Measurements from ENCODE around the gene FAM180A.

FAM180A gene

DNA sequence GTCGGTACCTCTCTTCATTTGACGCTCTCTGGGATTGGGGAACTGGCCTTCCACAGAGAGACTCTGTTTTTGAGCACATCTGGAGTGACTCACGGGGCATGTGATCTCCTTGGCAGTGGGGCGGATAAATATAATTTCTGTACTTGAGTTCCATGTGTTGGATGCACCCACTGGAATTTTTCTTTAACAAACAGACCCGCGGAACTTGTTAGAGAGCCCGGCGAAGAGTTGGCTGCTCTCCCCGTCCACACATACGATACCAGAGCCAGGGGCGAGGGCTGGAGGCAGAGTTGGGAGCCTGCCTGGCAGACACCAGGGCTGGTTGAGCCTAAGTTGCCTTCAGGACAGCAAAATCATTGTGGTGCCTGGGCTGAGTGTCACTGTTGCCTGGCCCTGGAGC, at the start of gene FAM180A:
Gene FAM180A (minus strand): TSS at position 44 of the 400 bp plus-strand sequence. CDS start 233 bp downstream, outside the sequence.
- Histone ChIP-seq H3K4me3 (no peak within 1 kb of the TSS), H3K27me3 (no peaks in the 10 kb centered on the region), H3K36me3 (no peaks in the 10 kb centered on the region), H3K9me3 (no peaks in the 10 kb centered on the region), H3K4me1 (peaks cover 7% of the 10 kb centered on the region; the same call in 1 of the 2 replicates), H3K27ac (no peak within 1 kb of the TSS), H3K4me2 (no peak within 1 kb of the TSS), H4K20me1 (no peaks in the 10 kb centered on the region), H3K9ac (no peak within 1 kb of the TSS)
- TF ChIP-seq Cebpa-rat (IDR thresholded peaks at IDR 0.05), result no peak

DNA sequence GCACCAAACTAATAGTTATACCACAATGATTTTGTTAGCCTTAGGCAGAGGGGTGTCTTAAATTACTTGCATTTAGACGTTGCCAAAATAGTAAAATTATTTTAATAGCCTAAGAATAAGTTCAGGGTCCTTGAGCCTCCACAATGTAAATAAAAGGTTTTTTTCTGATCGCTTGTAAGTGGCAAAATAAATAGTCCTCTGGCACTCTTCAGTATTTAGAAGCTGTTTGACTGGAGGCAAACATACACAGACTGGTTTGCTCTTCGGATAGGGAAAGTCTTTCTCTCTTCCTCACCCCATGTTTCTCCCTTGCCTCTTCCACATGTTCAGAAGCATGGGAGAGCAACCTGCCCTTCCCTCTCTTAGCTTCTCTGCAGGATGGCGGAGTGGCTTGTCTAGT, 49.5 kb upstream of the FAM180A start:
- no peak for TF ChIP-seq Cebpa-rat (IDR thresholded peaks at IDR 0.05)
- no peaks in the 10 kb centered on the region for H3K27me3 ChIP-seq

DNA sequence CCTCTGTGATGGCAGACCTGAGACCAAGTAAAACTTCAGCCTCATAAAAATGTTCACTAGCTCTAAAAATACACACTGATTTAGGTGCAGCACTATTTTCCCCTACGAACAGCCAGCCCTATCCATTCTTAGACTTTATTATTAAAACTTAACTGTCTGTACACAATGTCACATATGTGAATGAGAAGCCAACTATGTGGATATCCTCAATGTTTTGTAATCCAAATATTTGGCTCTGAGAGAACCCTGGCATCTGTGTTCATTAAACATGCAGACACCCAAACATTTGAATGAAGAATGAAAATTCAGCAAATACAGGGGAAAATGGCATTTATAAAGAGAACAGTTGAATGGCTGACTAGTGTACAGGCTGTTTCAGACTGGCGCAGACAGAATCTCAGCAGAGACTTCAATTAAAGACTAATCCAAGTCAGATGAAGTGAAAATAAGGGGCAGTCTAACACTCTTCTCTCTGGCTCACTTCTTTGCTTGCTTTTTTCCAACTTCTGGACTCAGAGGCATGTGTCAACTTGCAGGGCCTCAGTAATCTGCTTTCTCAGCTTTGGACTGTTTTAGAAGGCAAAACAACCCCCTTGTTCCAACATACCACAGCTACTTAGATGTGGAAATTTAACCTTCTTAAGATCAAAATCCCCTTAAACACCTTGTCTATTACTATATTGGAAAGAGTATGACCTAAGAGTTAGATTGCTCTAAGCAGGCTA, 47.4 kb upstream of the FAM180A start:
- Histone ChIP-seq H3K4me3 (no peak overlapping the region), H3K27ac (no peak overlapping the region), H3K9ac (no peak overlapping the region), H3K27me3 (no peaks in the 10 kb centered on the region), H4K20me1 (no peaks in the 10 kb centered on the region), H3K9me3 (peaks cover 5% of the 10 kb centered on the region; the same call in 1 of the 2 replicates), H3K4me2 (no peak overlapping the region), H3K4me1 (no peaks in the 10 kb centered on the region), H3K36me3 (no peaks in the 10 kb centered on the region)
- TF ChIP-seq Cebpa-rat (IDR thresholded peaks at IDR 0.05), result no peak

More for the DNA sequence above, 49.5 kb upstream of the FAM180A start:
- Histone ChIP-seq H3K36me3 (no peaks in the 10 kb centered on the region), H3K4me3 (no peak overlapping the region), H3K4me1 (no peaks in the 10 kb centered on the region), H3K4me2 (no peak overlapping the region), H4K20me1 (no peaks in the 10 kb centered on the region), H3K9ac (no peak overlapping the region), H3K9me3 (peaks cover 5% of the 10 kb centered on the region; the same call in 1 of the 2 replicates), H3K27ac (no peak overlapping the region)

DNA sequence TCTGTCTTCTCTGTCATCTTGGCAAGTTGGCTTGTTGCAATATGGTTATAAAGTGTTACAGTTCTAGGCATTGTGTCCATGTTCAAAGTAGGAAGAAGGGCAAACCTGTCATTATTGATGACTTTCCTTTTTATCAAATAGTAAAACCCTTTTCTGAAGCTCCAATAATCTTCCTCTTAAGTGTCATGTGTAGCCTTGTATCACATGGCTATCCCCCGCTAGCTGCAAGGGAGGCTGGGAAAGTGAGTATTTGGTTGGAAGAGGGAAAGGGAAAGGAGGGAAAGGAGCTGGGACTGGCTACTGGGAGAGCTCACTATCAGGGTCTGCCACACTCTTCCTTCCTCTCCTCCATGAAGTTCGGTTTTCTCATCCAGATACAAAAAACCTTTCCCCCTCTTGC, 45.2 kb upstream of the FAM180A start:
- no peak overlapping the region for H3K9ac ChIP-seq
- no peak overlapping the region for H3K4me2 ChIP-seq
- no peaks in the 10 kb centered on the region for H3K4me1 ChIP-seq
- TF ChIP-seq Cebpa-rat (IDR thresholded peaks at IDR 0.05), result no peak
- no peak overlapping the region for H3K27ac ChIP-seq
- H3K9me3 ChIP-seq, result peaks cover 5% of the 10 kb centered on the region; the same call in 1 of the 2 replicates
- no peak overlapping the region for H3K4me3 ChIP-seq
- no peaks in the 10 kb centered on the region for H3K27me3 ChIP-seq
- H3K36me3 ChIP-seq, result no peaks in the 10 kb centered on the region
- no peaks in the 10 kb centered on the region for H4K20me1 ChIP-seq

DNA sequence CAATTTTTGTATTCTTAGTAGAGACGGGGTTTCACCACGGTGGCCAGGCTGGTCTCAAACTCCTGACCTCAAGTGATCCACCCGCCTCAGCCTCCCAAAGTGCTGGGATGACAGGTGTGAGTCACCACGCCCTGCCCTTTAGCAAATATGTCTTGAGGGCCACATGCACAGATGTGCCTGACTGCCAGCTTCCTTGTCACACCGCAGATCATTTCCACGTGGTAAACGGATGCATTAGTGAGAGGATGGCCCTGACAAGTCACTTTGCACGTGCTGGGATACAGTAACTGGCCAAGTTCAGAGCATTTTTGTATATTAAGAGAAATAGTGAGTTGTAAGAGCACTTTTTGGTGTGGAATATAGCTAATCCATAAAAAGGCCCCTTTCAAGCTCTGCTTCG, 44.3 kb upstream of the FAM180A start:
- Histone ChIP-seq H3K4me2 (no peak overlapping the region), H3K4me3 (no peak overlapping the region), H3K36me3 (no peaks in the 10 kb centered on the region), H3K27ac (no peak overlapping the region), H4K20me1 (no peaks in the 10 kb centered on the region), H3K9me3 (peaks cover 5% of the 10 kb centered on the region; the same call in 1 of the 2 replicates), H3K9ac (no peak overlapping the region), H3K4me1 (no peaks in the 10 kb centered on the region), H3K27me3 (no peaks in the 10 kb centered on the region)
- TF ChIP-seq Cebpa-rat (IDR thresholded peaks at IDR 0.05), result no peak

DNA sequence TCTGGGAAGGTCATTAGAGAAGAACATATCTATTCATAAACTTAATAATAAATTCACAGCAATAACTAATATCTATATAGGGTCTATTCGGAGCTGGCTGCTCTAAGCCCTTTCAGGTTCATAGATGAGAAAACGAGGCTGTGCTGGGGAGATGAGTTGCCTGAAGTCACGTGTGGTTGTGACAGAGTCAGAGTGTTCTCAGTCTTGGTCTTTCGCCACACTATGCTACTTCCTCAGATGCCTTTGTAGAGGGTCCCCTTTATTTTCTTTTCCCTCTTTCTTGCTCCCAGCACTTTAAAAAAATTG, 43.7 kb upstream of the FAM180A start:
- no peaks in the 10 kb centered on the region for H3K4me1 ChIP-seq
- H3K36me3 ChIP-seq, result no peaks in the 10 kb centered on the region
- H3K27me3 ChIP-seq, result no peaks in the 10 kb centered on the region
- H3K4me3 ChIP-seq, result no peak overlapping the region
- H3K9ac ChIP-seq, result no peak overlapping the region
- no peaks in the 10 kb centered on the region for H4K20me1 ChIP-seq
- H3K4me2 ChIP-seq, result no peak overlapping the region
- no peak for TF ChIP-seq Cebpa-rat (IDR thresholded peaks at IDR 0.05)
- H3K27ac ChIP-seq, result no peak overlapping the region
- peaks cover 5% of the 10 kb centered on the region; the same call in 1 of the 2 replicates for H3K9me3 ChIP-seq

DNA sequence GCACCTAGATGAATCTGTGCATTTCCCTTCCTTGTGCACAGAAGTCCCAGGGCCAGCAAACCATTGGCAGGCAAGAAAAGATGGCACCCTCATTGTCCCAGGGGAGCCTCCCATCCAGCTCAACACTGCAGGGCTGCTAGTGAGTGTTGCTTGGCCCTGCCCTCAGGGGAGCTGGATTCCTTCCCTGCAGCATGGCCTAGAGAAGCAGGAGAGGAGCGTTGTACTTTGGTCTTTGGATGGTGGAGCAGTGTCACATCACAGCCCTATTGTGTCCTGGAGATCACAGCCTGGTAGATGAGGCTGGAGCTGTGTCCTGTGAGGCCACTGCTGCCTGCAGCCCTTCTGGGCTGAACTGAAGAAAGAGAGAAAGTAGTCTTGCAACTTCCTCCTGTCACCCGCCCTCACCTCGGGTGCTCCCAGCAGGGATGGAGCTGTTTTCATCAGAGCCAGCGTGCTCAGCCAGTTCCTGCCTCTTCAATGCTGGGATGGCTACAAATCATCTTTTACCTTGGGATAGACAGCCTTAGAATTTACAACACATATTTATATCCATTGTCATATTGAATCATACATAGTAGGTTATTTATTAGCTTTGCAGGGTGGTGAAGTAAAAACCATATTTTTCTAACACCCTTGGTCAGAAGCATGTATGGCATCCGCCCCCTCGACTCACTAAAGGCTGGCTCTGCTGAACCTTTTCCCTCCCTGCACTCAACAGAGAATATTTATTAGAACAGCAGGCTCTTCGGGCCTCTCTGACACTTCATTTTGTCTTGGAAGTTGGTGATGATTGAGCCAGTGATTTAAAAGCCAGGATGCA, 43.1 kb upstream of the FAM180A start:
- H3K27ac ChIP-seq, result no peak overlapping the region

DNA sequence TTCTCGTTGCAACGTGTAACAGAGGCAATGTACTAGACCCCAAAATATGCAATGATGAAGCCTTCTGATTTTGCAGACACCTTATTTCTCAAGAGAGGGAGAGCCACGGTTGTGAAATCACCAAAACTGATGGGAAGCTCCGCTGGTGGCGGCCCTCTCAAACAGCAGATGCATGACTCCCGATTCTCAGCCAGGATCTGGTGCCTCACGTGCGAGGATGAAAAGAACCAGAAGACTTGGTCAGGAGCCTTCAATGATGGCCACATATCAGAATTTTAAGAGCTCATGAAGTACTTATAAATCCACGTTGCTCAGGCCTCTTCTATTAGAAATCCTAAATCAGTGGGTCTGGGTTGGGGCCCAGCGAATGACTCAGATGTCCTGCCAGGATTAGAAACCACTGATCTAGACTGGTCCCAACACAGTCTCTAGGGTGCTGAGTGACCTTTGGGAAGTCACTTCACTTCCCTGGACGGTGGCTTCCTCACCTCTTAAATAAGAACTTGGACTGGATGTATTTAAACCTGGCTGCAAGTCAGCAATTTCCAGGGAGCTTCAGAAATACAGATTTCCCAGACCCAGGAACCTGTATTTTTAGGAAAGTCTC, 41.9 kb upstream of the FAM180A start:
- Histone ChIP-seq H3K36me3 (no peaks in the 10 kb centered on the region), H3K9me3 (peaks cover 5% of the 10 kb centered on the region; the same call in 1 of the 2 replicates), H4K20me1 (no peaks in the 10 kb centered on the region), H3K9ac (no peak overlapping the region), H3K4me2 (no peak overlapping the region), H3K27me3 (no peaks in the 10 kb centered on the region), H3K4me1 (no peaks in the 10 kb centered on the region), H3K27ac (no peak overlapping the region), H3K4me3 (no peak overlapping the region)
- TF ChIP-seq Cebpa-rat (IDR thresholded peaks at IDR 0.05), result no peak

More for the DNA sequence above, 43.1 kb upstream of the FAM180A start:
- no peaks in the 10 kb centered on the region for H3K4me1 ChIP-seq
- H3K9me3 ChIP-seq, result peaks cover 5% of the 10 kb centered on the region; the same call in 1 of the 2 replicates
- no peak overlapping the region for H3K4me2 ChIP-seq
- no peaks in the 10 kb centered on the region for H3K36me3 ChIP-seq
- no peak overlapping the region for H3K4me3 ChIP-seq
- H3K27me3 ChIP-seq, result no peaks in the 10 kb centered on the region
- H4K20me1 ChIP-seq, result no peaks in the 10 kb centered on the region
- TF ChIP-seq Cebpa-rat (IDR thresholded peaks at IDR 0.05), result no peak
- H3K9ac ChIP-seq, result no peak overlapping the region

DNA sequence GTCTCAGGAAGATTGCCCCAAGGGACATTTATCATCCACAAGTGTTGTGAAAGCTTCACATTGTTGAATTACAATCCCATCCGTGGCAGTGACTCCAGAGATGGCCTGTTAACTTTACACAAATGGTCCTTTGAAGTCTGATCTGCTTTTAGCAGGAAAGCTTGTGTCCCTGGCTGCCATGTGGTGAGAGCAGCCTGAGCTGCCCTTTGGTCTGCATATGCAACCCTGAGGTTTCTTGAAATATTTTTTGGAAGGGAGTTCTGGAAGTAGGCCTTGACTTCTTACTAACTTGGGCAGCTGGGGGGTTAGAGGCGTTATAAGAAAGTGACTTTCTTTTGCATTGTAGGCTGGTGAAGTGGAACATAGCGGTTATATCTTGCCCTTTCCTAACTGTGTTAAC, 41.3 kb upstream of the FAM180A start:
- H3K36me3 ChIP-seq, result no peaks in the 10 kb centered on the region
- no peak overlapping the region for H3K9ac ChIP-seq
- no peaks in the 10 kb centered on the region for H3K27me3 ChIP-seq
- no peak for TF ChIP-seq Cebpa-rat (IDR thresholded peaks at IDR 0.05)
- no peaks in the 10 kb centered on the region for H3K4me1 ChIP-seq
- H3K4me2 ChIP-seq, result no peak overlapping the region
- H3K9me3 ChIP-seq, result peaks cover 5% of the 10 kb centered on the region; the same call in 1 of the 2 replicates
- H3K27ac ChIP-seq, result no peak overlapping the region
- H3K4me3 ChIP-seq, result no peak overlapping the region
- H4K20me1 ChIP-seq, result no peaks in the 10 kb centered on the region

DNA sequence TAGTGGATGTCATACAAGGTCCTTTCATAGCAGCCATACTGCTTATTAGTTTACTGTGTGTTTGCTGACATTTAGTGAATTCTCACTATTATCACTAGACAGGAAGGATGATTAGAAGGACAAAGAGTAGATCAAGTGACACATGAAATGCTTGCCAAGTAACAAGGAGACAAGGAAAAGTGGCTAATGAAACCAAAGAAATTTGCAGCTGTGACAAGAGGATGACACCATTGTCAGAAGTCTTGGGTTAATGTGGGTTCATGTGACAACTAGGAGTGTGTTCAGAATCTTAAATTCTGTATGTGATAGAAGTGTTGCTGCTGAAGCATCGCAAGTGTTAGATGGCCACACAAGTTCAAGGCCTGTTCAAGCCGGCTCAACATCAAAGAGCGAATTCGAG, 40.8 kb upstream of the FAM180A start:
- no peak overlapping the region for H3K4me2 ChIP-seq
- H4K20me1 ChIP-seq, result no peaks in the 10 kb centered on the region
- no peak overlapping the region for H3K9ac ChIP-seq
- H3K4me3 ChIP-seq, result no peak overlapping the region
- H3K27ac ChIP-seq, result no peak overlapping the region
- peaks cover 5% of the 10 kb centered on the region; the same call in 1 of the 2 replicates for H3K9me3 ChIP-seq
- H3K27me3 ChIP-seq, result no peaks in the 10 kb centered on the region
- H3K4me1 ChIP-seq, result no peaks in the 10 kb centered on the region
- no peaks in the 10 kb centered on the region for H3K36me3 ChIP-seq
- no peak for TF ChIP-seq Cebpa-rat (IDR thresholded peaks at IDR 0.05)
